ENCODE results near the gene ZBTB17.
A peak's percentile ranks its signal among the peaks of the same experiment; 100 is the strongest.

The ZBTB17 gene

GRCh38 chr1:15959827-15960446 is 16.0 kb downstream of the ZBTB17 start:
- DNase-seq: no peak

GRCh38 chr1:15959424-15959823 is 16.5 kb downstream of the ZBTB17 start:
- no peak for DNase-seq

GRCh38 chr1:15958793-15959192 is 17.1 kb downstream of the ZBTB17 start:
- DNase-seq: no peak

- DNase-seq: no peak
Observed at GRCh38 chr1:15958111-15958510, 17.8 kb downstream of the ZBTB17 start.

GRCh38 chr1:15957221-15958095 is 18.4 kb downstream of the ZBTB17 start:
- DNase-seq: no peak

GRCh38 chr1:15956150-15956549 is 19.8 kb downstream of the ZBTB17 start:
- no peak for DNase-seq

GRCh38 chr1:15955552-15955951 is 20.3 kb downstream of the ZBTB17 start:
- DNase-seq: no peak

GRCh38 chr1:15954316-15954715 is 21.6 kb downstream of the ZBTB17 start:
- DNase-seq: no peak

GRCh38 chr1:15953791-15954241 is 22.1 kb downstream of the ZBTB17 start:
- DNase-seq: no peak

- DNase-seq: no peak
Observed at GRCh38 chr1:15953294-15953771, 22.6 kb downstream of the ZBTB17 start.

- peak; percentile 99 for DNase-seq
Observed at GRCh38 chr1:15952317-15953258, 23.3 kb downstream of the ZBTB17 start.

GRCh38 chr1:15951341-15952153 is 24.4 kb downstream of the ZBTB17 start:
- no peak for DNase-seq

GRCh38 chr1:15950763-15951295 is 25.1 kb downstream of the ZBTB17 start:
- peak; percentile 88 for DNase-seq

GRCh38 chr1:15950302-15950701 is 25.6 kb downstream of the ZBTB17 start:
- no peak for DNase-seq

- DNase-seq: peak; percentile 99
Observed at GRCh38 chr1:15949453-15950245, 26.3 kb downstream of the ZBTB17 start.

GRCh38 chr1:15948595-15949452 is 27.1 kb downstream of the ZBTB17 start:
- DNase-seq: peak; percentile 94

- no peak for DNase-seq
Observed at GRCh38 chr1:15948091-15948591, 27.8 kb downstream of the ZBTB17 start.

GRCh38 chr1:15947382-15948090 is 28.4 kb downstream of the ZBTB17 start:
- DNase-seq: no peak

Data from NCI-H226 (cell line).